ENCODE measurements around the gene IL19.
"Not testable (repeated sequence)": the region's sequence is repeated elsewhere in the genome, so short reads cannot be mapped to it uniquely, and the experiment has no call there.

Gene IL19

GRCh38 chr1:206833106-206833680 lies 62.6 kb downstream of the IL19 start:
- no peak for DNase-seq (ENCODE audit: low spot score)

DNA sequence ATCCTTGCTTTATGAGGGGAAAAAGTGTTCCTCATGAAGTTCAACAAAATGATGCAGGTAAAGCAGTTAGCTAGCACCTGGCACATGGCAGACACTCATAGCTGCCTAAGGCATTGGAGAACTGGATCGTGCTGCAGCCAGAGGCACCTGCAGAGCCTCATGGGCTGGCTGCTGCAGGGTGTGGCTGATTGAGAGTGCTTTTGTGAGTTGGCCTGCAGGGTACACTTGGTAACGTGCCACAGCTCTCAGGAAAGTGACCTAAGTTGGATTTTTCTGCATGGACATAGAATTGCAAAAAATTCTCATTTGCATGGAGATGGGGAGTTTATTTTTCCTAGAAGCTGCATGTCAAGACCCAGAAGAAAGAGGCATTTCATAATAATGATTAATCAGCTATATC lies 63.2 kb downstream of the IL19 start:
- DNase-seq (ENCODE audit: low spot score), result no peak

GRCh38 chr1:206834217-206834616 lies 63.6 kb downstream of the IL19 start:
- no peak for DNase-seq (ENCODE audit: low spot score)

- no peak for DNase-seq (ENCODE audit: low spot score)
Measured at GRCh38 chr1:206834711-206835110, 64.1 kb downstream of the IL19 start.

GRCh38 chr1:206835186-206835585 lies 64.6 kb downstream of the IL19 start:
- no peak for DNase-seq (ENCODE audit: low spot score)

- DNase-seq (ENCODE audit: low spot score), result no peak
Measured at GRCh38 chr1:206836111-206836510, 65.5 kb downstream of the IL19 start.

GRCh38 chr1:206839006-206839560 lies 68.5 kb downstream of the IL19 start:
- no peak for DNase-seq (ENCODE audit: low spot score)

- DNase-seq (ENCODE audit: low spot score), result no peak
Measured at GRCh38 chr1:206839857-206840256, 69.3 kb downstream of the IL19 start.

DNA sequence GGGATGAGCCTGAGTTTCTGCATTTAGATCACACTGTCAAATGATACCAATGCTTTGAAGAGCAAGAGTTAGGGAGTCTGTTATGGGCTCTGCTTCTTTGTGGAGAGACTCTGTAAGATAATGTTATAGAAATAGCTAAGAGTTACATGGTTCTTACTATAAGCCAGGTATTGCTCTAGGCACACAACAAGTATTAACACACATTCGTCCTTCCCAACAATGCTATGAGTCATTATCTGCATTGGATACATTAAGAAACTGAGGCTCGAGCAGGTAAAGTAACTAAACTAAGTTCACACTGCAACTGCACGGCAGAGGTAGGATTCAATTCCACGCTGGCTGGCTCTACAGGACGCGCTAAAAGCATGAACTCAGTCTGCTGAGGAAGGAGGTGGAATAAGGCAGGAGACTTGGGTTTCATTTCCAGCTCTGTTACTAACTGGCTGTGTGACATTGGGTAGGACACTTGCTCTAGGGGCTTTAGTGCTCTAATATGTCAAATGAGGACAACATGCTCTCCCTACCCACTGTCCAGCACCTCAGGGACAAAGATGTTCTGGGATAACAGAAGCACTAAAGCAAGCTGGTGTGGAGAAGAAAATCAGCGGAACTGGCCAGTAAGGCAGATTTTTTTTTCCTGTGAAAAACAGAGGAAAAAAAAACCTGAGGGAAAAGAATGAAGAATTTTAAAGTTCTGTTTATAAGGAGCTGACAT lies 71.2 kb downstream of the IL19 start:
- no peak for DNase-seq (ENCODE audit: low spot score)

- DNase-seq (ENCODE audit: low spot score), result no peak
Measured at GRCh38 chr1:206842854-206843253, 72.3 kb downstream of the IL19 start.

DNA sequence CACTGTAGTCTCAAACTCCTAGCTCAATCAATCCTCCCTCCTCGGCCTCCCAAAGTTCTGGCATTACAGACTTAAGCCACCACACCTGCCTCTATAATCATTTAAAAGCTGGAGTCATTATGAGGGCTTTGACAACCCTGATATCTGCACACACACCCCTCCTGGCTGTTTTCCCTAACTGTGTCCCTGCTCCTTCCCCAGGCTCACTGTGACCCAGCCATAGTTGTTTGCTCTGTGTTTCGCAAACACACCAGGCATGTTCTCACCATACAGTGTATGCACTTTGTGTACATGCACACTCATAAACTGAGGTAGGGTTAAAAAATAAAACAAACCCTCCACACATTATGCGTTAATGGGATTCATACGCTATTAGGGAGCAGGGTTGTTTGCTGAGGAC lies 73.1 kb downstream of the IL19 start:
- DNase-seq (ENCODE audit: low spot score), result no peak

GRCh38 chr1:206846487-206846886 lies 75.9 kb downstream of the IL19 start:
- DNase-seq (ENCODE audit: low spot score), result no peak

GRCh38 chr1:206847337-206847834 lies 76.8 kb downstream of the IL19 start:
- DNase-seq (ENCODE audit: low spot score), result no peak

GRCh38 chr1:206847946-206848345 lies 77.4 kb downstream of the IL19 start:
- no peak for DNase-seq (ENCODE audit: low spot score)

DNA sequence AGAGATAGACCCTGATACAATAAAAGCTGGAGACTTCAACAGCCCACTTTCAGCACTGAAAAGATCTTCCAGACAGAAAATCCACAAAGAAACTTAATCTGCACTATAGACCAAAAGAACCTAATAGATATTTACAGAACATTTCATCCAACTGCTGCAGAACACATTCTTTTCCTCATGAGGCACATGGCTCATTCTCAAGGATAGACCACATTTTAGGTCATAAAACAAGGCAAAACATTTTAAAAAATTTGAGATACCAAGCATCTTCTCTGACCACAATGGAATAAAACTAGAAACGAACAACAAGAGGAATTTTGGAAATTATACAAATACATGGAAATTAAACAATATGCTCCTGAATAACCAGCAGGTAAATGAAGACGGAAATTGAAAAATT lies 79.8 kb downstream of the IL19 start:
- DNase-seq (ENCODE audit: low spot score), result no peak

DNA sequence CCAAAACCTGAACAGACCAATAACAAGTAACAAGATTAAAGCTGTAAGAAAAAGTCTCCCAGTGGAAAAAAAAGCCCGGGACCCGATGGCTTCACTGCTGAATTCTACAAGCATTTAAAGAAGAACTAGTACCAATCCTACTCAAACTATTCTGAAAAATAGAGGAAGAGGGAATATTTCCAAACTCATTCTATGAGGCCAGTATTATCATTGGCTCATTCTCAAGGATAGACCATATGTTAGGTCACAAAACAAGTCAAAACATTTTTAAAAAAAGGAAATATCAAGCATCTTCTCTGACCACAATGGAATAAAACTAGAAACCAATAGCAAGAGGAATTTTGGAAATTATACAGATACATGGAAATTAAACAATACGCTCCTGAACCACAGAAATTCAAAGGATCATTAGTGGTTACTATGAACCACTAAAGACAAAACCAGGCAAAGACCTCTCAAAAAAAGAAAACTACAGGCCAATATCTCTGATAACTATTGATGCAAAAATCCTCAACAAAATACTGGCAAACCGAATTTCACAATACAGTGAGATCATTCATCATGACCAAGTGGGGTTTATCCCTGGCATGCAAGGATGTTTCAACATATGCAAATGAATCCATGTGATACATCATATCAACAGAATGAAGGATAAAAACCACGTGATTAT lies 80.9 kb downstream of the IL19 start:
- DNase-seq (ENCODE audit: low spot score), result no peak

- DNase-seq (ENCODE audit: low spot score), result not testable (repeated sequence)
Measured at GRCh38 chr1:206852662-206853061, 82.1 kb downstream of the IL19 start.

DNA sequence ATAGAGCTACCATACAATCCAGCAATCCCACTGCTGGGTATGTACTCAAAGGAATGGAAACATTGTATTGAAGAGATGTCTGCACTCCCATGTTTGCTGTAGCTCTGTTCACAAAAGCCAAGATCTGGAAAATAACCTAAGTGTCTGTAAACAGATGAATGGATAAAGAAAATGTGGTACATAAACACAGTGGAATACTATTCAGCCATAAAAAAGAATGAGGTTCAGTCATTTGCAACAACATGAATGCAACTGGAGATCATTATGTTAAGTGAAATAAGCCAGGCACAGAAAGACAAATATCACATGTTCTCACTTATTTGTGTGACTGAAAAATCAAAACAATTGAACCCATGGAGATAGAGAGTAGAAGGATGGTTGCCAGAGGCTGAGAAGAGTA lies 83.1 kb downstream of the IL19 start:
- not testable (repeated sequence) for DNase-seq (ENCODE audit: low spot score)

GRCh38 chr1:206854401-206855129 lies 84.0 kb downstream of the IL19 start:
- no peak for DNase-seq (ENCODE audit: low spot score)

- no peak for DNase-seq (ENCODE audit: low spot score)
Measured at GRCh38 chr1:206855859-206856258, 85.3 kb downstream of the IL19 start.

- no peak for DNase-seq (ENCODE audit: low spot score)
Measured at GRCh38 chr1:206856674-206857464, 86.3 kb downstream of the IL19 start.
